C4-2B (cell line): ENCODE data around the gene KRT4.

Source experiments
- H3K27ac ChIP-seq: fragments of 450-650 bp; 2 replicates; pipeline ENCODE4 v1.5.1; 2017
- CTCF ChIP-seq: fragments of 450-650 bp; conservative IDR thresholded peaks from 2 replicates; pipeline ENCODE4 v1.5.1; 2017; ENCODE audit warnings: mild to moderate bottlenecking
- ZFX ChIP-seq: fragments of 450-650 bp; IDR thresholded peaks from 2 replicates; pipeline ENCODE4 v1.6.1; 2017

KRT4 gene

GRCh38 chr12:52824741-52825410, 11.0 kb upstream of the KRT4 start:
- no peak overlapping the region for H3K27ac ChIP-seq
- no peak for TF ChIP-seq ZFX
- no peak for TF ChIP-seq CTCF

DNA sequence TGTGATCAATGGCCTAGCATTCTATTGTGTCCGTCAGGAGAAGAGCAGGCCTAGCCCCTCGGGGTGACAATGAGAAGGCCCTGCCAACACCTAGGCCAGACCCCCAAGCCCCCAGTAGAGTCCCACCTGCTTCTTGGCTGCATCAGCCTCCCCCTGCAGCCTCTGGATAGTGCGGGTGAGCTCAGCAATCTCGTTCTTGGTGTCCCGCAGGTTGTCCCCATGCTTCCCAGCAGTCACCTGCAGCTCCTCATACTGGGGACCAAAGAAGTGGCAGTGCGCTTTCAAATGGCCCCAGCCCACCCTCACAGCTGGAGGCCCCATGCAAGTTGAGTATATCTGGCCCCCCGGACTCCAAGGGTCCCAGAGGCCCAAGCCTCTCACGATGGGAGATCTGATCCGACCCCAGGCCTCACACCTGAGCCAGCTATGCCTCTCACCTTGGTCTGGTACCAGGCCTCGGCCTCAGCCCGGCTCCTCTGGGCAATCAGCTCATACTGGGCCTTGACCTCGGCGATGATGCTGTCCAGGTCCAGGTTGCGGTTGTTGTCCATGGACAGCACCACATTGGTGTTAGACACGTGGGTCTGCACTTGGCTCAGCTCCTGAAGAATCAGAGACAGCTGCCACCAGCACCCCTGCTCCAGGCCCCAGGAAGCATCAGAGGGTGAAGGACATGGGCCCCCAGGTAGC, 10.0 kb upstream of the KRT4 start:
- no peak for TF ChIP-seq CTCF
- TF ChIP-seq ZFX = no peak
- no peak overlapping the region for H3K27ac ChIP-seq

DNA sequence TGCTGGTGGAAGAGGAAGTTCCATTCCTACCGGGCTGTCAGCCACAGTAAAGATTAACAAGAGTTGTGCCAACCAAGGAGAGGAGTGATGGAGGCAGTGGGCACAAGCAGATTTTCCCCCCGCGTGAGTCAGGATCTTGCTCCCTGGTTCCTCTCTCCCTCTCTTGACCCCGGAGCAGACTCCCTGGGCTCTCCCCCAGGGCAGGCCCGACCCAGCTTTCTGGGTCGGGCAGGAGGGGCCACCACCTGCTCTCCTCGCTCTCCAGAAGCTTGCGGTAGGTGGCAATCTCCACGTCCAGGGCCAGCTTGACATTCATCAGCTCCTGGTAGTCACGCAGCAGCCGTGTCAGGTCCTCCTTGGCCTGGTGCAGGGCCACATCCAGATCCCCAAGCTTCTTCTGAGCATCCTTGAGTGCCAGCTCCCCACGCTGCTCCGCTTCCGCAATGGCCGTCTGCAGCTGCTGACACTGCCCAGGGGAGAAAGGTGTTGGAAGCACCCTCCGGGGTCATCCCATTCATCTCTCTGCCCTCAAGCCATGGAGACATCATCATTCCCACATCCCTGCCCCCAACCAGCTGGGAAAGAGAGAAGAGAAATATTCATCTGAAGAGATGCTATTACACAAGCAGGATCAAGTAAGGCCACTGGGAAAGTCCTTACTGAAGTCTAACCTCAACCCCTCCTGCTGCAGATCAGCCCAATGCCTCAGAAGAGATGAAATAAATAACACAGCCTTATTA, 9.0 kb upstream of the KRT4 start:
- no peak overlapping the region for H3K27ac ChIP-seq
- TF ChIP-seq CTCF = no peak
- TF ChIP-seq ZFX = no peak

DNA sequence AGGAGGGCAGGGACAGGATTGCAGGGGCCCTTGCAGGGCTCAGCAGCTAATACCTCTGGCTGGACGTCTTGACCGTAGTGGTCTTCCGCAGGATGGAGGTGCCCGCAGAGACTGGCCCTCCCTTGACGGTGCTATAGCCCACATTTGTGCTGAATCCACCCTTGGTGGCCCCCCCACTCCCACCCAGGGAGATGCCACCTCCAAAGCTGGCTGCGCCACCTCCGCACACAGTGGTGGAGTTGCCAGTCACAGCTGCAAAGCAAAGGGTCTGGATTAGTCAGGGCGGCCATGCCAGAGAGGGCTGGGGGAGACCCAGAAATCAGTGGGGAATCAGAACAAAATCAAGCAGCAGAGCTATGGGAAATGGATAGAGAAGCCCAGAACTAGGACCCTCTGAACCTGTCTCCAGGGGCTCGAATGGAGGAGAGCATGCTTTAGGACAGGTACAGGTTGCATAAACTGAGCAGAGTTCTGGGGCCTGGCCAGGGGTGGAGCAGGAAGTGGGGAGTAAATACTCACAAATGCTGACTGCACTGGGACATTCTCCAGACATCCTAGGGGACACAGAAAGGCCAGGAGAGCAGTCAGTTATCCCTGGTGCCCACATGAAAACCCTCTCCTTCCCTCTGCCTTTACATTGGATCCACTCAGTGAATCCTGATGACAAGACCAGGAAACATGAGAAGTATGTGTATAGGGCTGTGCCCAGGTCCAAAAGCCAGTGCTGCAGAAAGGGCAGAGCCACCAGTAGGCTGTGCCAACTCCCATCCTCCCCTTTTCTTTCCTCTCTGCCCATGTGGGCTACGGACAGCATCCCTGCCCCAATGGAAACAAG, 8.1 kb upstream of the KRT4 start:
- H3K27ac ChIP-seq = no peak overlapping the region

GRCh38 chr12:52821071-52821730, 7.3 kb upstream of the KRT4 start:
- TF ChIP-seq ZFX = no peak
- no peak for TF ChIP-seq CTCF

More for the DNA sequence above, 8.1 kb upstream of the KRT4 start:
- TF ChIP-seq CTCF = no peak

GRCh38 chr12:52820521-52820920, 6.6 kb upstream of the KRT4 start:
- no peak for TF ChIP-seq ZFX
- H3K27ac ChIP-seq = no peak overlapping the region

More at GRCh38 chr12:52821071-52821730, 7.3 kb upstream of the KRT4 start:
- no peak overlapping the region for H3K27ac ChIP-seq
